A673 (cell line): ENCODE measurements around the gene C4orf50.

Experiments used
- CTCF ChIP-seq: fragments of 300-800, 200-600 bp; sonication (generic); conservative IDR thresholded peaks from 2 replicates; pipeline ENCODE4 v1.5.1; 2017; ENCODE audit warnings: low read depth, mild to moderate bottlenecking, antibody characterized with exemption, low read length, moderate library complexity, mixed read lengths
- EZH2 ChIP-seq: fragments of 200-600 bp; sonication (generic); IDR thresholded peaks from 2 replicates; pipeline ENCODE4 v1.6.1; 2017; ENCODE audit warnings: borderline replicate concordance, low read depth, mild to moderate bottlenecking, mixed read lengths, antibody characterized with exemption, low read length; ENCODE audit not compliant: poor library complexity, severe bottlenecking

GRCh38 chr4:6035786-6036185 lies 17.6 kb upstream of the C4orf50 start:
- TF ChIP-seq CTCF: no peak
- TF ChIP-seq EZH2: no peak
